ENCODE measurements around the gene TBC1D22A. TPM values are rescaled to one million over a fixed set of nuclear protein-coding genes. Genes with fewer than 3 reads are reported as not detected.

TBC1D22A gene
- total and polyA plus RNA-seq, 9 of the 15 experiments (the other 6 are each of a cell fraction or from before 2014, with no cell fraction given), result 0.20 to 11.5 (median 5.2) TPM

DNA sequence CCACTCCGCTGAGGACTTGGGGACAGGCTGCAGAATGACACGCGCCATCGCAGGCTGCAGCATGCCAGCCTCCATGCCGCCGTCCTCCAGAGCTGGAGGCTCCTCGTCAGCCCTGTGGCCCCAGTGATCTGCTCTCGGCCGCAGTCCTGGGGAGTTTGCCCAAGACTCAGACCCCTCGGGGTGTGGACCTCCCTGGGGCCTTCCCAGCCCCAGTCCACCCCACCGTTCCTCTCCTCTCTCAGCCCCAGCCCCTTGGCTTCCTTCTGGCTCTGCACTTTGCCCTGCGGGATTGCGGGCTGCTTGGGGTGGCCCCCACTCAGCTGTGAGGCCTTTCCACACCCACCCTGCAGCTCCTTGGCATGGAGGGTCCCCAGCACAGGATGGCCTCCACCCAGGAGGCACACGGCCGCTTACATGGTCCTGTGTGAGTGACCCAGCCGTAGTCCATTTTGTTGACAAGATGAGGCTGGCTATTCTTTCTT lies 414.9 kb downstream of the TBC1D22A start:
- intact Hi-C loops (cut with micrococcal nuclease) (no loop called here), in situ Hi-C loops (cut with MboI) (no loop called here)
- FAIRE-seq (no peak), ATAC-seq (no peak), DNase-seq (ENCODE audit: extremely low read depth in 1 of 4, low spot score in 3 of 4) (no peak)
- no peaks in the 10 kb centered on the region for H3K79me2 ChIP-seq (ENCODE audit: control insufficient read depth, insufficient read depth, low read length)
- H3K4me3 ChIP-seq, result no peak overlapping the region
- no peaks in the 10 kb centered on the region for H4K20me1 ChIP-seq (replicated peaks; ENCODE audit: control insufficient read depth, insufficient read depth, low read length)
- no peaks in the 10 kb centered on the region for H3K36me3 ChIP-seq (ENCODE audit: control insufficient read depth, insufficient read depth, low read length)
- CTCF ChIA-PET (ENCODE audit: low intra/inter-chr PET ratio), result no interaction called here
- 29% methylated on average over 11 of the region's 16 CpGs for WGBS (ENCODE audit: insufficient coverage, low coverage, missing lambda C conversion rate)
- POLR2A ChIA-PET, result no interaction called here
- no peak overlapping the region for H2AFZ ChIP-seq (ENCODE audit: low read depth, low read length)
- no peaks in the 10 kb centered on the region for H3K9me3 ChIP-seq (replicated peaks; ENCODE audit: control insufficient read depth, insufficient read depth, low read depth, low read length)
- TF ChIP-seq TGIF2 (CRISPR knock-in tag; IDR thresholded peaks at IDR 0.05) (no peak), C11orf30 (IDR thresholded peaks at IDR 0.05; ENCODE audit: low read depth) (no peak), ZNF57 (CRISPR knock-in tag; IDR thresholded peaks at IDR 0.05) (no peak), KLF13 (tag; IDR thresholded peaks at IDR 0.05; ENCODE audit: borderline replicate concordance, low read depth) (no peak), NR1H2 (CRISPR knock-in tag; IDR thresholded peaks at IDR 0.05) (no peak), ZNF3 (CRISPR knock-in tag; IDR thresholded peaks at IDR 0.05) (no peak), ZNF280A (IDR thresholded peaks at IDR 0.05; ENCODE audit: low read depth, partially characterized antibody) (no peak), RFX1 (IDR thresholded peaks at IDR 0.05) (no peak)
- TF ChIP-seq, protein P1, sequence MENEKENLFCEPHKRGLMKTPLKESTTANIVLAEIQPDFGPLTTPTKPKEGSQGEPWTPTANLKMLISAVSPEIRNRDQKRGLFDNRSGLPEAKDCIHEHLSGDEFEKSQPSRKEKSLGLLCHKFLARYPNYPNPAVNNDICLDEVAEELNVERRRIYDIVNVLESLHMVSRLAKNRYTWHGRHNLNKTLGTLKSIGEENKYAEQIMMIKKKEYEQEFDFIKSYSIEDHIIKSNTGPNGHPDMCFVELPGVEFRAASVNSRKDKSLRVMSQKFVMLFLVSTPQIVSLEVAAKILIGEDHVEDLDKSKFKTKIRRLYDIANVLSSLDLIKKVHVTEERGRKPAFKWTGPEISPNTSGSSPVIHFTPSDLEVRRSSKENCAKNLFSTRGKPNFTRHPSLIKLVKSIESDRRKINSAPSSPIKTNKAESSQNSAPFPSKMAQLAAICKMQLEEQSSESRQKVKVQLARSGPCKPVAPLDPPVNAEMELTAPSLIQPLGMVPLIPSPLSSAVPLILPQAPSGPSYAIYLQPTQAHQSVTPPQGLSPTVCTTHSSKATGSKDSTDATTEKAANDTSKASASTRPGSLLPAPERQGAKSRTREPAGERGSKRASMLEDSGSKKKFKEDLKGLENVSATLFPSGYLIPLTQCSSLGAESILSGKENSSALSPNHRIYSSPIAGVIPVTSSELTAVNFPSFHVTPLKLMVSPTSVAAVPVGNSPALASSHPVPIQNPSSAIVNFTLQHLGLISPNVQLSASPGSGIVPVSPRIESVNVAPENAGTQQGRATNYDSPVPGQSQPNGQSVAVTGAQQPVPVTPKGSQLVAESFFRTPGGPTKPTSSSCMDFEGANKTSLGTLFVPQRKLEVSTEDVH (IDR thresholded peaks at IDR 0.05; ENCODE audit: low read depth, partially characterized antibody), result no peak
- TF ChIP-seq, protein P2, sequence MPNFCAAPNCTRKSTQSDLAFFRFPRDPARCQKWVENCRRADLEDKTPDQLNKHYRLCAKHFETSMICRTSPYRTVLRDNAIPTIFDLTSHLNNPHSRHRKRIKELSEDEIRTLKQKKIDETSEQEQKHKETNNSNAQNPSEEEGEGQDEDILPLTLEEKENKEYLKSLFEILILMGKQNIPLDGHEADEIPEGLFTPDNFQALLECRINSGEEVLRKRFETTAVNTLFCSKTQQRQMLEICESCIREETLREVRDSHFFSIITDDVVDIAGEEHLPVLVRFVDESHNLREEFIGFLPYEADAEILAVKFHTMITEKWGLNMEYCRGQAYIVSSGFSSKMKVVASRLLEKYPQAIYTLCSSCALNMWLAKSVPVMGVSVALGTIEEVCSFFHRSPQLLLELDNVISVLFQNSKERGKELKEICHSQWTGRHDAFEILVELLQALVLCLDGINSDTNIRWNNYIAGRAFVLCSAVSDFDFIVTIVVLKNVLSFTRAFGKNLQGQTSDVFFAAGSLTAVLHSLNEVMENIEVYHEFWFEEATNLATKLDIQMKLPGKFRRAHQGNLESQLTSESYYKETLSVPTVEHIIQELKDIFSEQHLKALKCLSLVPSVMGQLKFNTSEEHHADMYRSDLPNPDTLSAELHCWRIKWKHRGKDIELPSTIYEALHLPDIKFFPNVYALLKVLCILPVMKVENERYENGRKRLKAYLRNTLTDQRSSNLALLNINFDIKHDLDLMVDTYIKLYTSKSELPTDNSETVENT (CRISPR knock-in tag; IDR thresholded peaks at IDR 0.05), result no peak
- H3K4me2 ChIP-seq (ENCODE audit: insufficient read depth, low read length), result no peak overlapping the region
- H3K27ac ChIP-seq (ENCODE audit: extremely low read depth, low read depth, low read length), result no peak overlapping the region
- H3K27me3 ChIP-seq (ENCODE audit: control insufficient read depth in 2 of 2, insufficient read depth in 2 of 2, low read length in 2 of 2), result peaks cover 0 to 7% of the 10 kb centered on the region in 2 experiments; a peak in 1 of 5 replicates
- H3K9me1 ChIP-seq (ENCODE audit: control insufficient read depth, insufficient read depth, low read length), result no peaks in the 10 kb centered on the region
- peaks cover 0 to 6% of the 10 kb centered on the region in 2 experiments; a peak in 2 of 5 replicates for H3K4me1 ChIP-seq (replicated peaks in 1 of 2; ENCODE audit: control insufficient read depth in 2 of 2, insufficient read depth in 2 of 2, low read length in 2 of 2)
- no peak overlapping the region for H3K9ac ChIP-seq (ENCODE audit: insufficient read depth in 1 of 2, low read depth in 2 of 2, low read length in 2 of 2)
- no TSS peak for BruUV-seq (replicated peaks)

Measured in K562 (cell line).